ENCODE measurements around the gene KRT7. TPM values are rescaled to one million over a fixed set of nuclear protein-coding genes. Genes with fewer than 3 reads are reported as not detected.
"Not testable (repeated sequence)": the region's sequence is repeated elsewhere in the genome, so short reads cannot be mapped to it uniquely, and the experiment has no call there.

KRT7 gene
- total and polyA plus RNA-seq, 5 experiments from 2014 or later: not detected

DNA sequence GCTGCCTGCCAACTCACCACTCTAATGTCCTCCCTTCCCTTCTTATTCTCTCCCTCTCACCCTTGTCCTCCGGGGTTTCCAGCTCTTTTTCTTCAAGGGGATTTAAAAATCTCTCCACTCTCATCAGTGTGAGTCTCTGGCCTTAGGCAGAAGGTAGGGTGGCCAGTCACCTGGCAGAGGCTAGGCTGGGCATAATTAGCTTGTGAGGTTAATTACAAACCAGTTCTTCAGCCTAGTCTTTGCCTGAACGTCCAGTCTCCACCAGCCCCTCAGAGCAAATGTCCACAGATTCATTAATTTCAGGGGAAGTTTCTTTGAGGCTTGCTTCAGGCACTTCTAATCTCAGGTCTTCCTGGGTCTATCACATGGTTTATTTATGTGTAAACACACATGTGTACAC, 6.7 kb downstream of the KRT7 start:
- Mint-ChIP-seq H3K36me3 (no peaks in the 10 kb centered on the region), H3K27me3 (peaks cover 0 to 26% (median 6%) of the 10 kb centered on the region in 5 donors), H3K4me3 (no peak overlapping the region), H3K4me1 (peaks cover 12 to 15% (median 14%) of the 10 kb centered on the region in 4 donors), H3K27ac (no peak overlapping the region), H3K9me3 (no peaks in the 10 kb centered on the region)
- no peak for DNase-seq
- POLR2A ChIA-PET: no interaction called here
- no peak for ATAC-seq

DNA sequence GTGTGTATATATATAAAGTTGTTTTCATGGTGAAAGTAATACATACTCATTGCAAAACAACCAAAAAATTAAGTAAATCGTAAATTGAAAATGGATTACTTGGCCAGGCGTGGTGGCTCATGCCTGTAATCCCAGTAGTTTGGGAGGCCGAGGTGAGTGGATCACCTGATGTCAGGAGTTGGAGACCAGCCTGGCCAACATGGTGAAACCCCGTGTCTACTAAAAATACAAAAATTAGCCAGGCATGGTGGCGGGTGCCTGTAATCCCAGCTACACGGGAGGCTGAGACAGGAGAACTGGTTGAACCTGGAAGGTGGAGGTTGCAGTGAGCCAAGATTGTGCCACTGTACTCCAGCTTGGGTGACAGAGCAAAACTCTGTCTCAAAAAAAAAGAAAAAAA, 7.2 kb downstream of the KRT7 start:
- Mint-ChIP-seq H3K4me1 (peaks cover 12 to 20% (median 14%) of the 10 kb centered on the region in 4 donors), H3K27me3 (peaks cover 0 to 21% (median 5%) of the 10 kb centered on the region in 5 donors)
- H3K9me3 Mint-ChIP-seq, H3K27ac Mint-ChIP-seq, H3K36me3 Mint-ChIP-seq, POLR2A ChIA-PET, H3K4me3 Mint-ChIP-seq, ATAC-seq, DNase-seq: not testable (repeated sequence)

DNA sequence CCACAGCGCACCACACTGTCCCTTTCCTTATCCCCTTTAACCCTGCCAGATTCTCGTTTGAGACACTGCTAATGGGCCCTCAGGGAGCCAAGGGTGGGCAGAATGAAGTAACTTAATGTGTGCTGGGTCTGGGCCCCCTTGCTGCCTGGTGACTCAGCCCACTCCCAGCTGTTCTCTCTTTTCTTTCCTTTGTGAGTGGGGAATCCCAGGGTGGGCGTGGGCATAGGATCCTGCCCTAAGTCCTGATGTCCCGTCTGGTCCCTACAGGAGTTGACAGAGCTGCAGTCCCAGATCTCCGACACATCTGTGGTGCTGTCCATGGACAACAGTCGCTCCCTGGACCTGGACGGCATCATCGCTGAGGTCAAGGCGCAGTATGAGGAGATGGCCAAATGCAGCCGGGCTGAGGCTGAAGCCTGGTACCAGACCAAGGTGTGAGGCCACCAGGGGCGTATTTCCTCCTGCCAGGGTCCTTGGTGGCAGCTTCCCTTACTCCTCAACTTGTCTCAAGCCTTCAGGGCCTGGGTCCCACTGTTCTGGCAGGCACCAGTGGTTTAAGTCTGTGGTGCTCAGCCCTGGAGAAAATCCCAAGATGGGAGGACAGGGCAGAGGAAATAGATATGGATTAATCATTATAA, 8.3 kb downstream of the KRT7 start:
- no peaks in the 10 kb centered on the region for H3K9me3 Mint-ChIP-seq

DNA sequence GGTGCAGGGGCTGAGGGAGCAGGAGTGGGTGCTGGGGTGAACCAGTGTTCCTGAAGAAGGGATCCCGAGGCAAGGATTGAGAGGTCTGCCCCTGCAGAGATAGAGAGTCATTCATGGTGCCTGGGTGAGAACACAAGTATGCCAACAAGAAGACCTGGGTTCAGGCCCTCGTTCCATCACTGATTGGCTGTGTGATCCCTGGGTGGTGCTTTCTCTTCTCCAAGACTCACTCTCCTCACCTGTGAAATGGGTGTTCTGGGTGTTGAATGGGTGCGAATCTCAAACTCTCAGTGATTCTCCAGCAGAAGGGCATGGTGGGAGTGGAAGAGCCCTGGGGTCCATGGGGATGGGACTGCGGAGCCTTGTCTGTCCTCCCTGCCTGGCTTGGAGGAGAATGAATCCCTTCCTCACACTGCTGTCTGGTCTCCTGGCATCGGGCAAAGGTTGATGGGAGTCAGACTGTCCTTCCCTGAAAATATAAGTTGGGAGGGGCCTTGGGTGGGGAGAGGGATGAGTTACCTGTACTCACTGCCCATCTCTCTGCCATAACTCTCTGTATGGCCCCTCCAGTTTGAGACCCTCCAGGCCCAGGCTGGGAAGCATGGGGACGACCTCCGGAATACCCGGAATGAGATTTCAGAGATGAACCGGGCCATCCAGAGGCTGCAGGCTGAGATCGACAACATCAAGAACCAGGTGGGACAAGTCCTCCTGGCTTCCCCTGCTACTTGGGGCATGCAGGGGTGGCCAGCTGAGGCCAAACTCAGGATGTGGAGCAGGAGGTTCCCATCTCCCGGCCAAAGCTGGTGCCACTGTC, 9.6 kb downstream of the KRT7 start:
- H3K27ac Mint-ChIP-seq: peak overlapping the region in 2 of 10 donors; percentile 25 to 26
- DNase-seq (no peak), ATAC-seq (no peak)
- H3K27me3 Mint-ChIP-seq: peaks cover 0 to 30% (median 7%) of the 10 kb centered on the region in 5 donors
- H3K36me3 Mint-ChIP-seq: no peaks in the 10 kb centered on the region
- peaks cover 12 to 20% (median 13%) of the 10 kb centered on the region in 4 donors for H3K4me1 Mint-ChIP-seq
- POLR2A ChIA-PET: no interaction called here
- no peak overlapping the region for H3K4me3 Mint-ChIP-seq
- H3K9me3 Mint-ChIP-seq: no peaks in the 10 kb centered on the region

More for the DNA sequence above, 8.3 kb downstream of the KRT7 start:
- Mint-ChIP-seq H3K27ac (no peak overlapping the region), H3K4me1 (peaks cover 12 to 20% (median 13%) of the 10 kb centered on the region in 4 donors), H3K4me3 (no peak overlapping the region), H3K27me3 (peaks cover 0 to 18% (median 2%) of the 10 kb centered on the region in 5 donors), H3K36me3 (no peaks in the 10 kb centered on the region)
- DNase-seq (no peak), ATAC-seq (no peak)
- POLR2A ChIA-PET: no interaction called here

DNA sequence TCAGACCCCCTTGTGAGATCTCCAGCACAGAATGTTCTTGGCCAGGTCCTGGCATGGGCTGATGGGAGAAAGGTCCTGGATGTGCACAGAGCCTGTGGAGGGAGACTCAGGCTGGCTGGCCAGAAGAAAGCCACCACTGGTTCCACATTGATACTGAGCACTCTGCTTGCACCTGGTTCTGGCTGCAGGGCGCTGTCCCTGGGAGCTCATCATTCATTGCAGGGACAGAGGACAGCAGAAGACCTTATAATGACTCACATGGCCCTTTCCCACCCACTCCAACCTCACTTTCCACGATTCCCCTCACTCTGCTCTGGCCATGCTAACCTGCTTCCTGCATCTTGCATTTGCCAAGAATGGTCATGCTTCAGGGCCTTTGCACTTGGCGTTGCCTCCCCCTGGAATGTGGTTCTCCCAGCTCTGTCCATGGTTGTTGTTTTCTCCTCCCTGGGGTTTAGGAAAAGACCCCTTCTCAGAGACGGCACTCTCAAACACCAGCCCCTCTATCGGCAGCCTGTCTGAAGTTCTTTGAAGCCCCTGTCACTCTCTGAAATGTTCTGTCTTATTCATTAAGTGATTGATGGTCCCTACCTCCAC, 10.3 kb downstream of the KRT7 start:
- peaks cover 12 to 20% (median 13%) of the 10 kb centered on the region in 4 donors for H3K4me1 Mint-ChIP-seq
- no peaks in the 10 kb centered on the region for H3K9me3 Mint-ChIP-seq

DNA sequence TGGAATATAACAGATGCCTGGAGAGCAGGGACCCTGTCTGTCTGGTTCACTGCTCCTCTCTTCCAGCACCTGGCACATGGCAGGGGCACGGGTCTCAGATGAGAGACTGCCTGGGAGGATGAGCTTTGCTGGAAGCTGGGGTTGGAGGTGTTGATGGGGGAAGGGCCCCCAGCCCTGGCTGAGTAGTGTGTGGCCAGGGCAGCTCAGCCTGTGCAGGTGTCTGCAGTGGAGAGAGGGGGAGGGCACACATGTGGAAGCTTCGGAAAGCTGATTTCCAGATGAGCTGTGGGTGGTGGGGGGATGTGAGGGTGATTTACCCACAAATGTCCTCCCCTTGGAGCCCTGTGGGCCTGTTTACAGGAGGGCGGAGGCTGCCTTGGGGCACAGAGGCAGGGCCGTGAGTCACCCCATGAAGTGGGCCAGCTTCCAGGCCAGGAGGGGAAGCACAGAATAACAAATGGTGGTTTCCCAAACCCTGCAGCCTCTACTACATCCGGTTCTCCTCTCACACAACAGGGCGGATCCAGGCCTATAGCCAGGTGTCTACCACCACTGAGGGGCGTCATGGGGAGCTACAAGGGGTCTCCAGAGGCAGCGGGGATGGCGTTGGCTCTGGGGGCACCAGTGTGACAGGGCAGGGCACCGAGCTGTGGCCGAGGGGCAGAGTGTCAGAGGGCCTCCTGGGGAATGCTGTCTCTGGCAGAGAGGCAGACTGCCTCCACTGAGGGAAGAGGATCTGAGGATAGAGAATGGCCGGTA, 11.0 kb downstream of the KRT7 start:
- POLR2A ChIA-PET: no interaction called here
- H3K4me3 Mint-ChIP-seq: peak overlapping the region in 4 of 10 donors; percentile 33 to 65 (median 40)
- ATAC-seq (peak; percentile 97 to 98), DNase-seq (peak in 8 of 10 donors; percentile 16 to 80 (median 32))
- peak overlapping the region in 7 of 10 donors; percentile 34 to 92 (median 69) for H3K27ac Mint-ChIP-seq
- peaks cover 0 to 38% (median 19%) of the 10 kb centered on the region in 5 donors for H3K27me3 Mint-ChIP-seq
- H3K9me3 Mint-ChIP-seq: no peaks in the 10 kb centered on the region
- H3K4me1 Mint-ChIP-seq: peaks cover 11 to 20% (median 13%) of the 10 kb centered on the region in 4 donors
- no peaks in the 10 kb centered on the region for H3K36me3 Mint-ChIP-seq

More for the DNA sequence above, 10.3 kb downstream of the KRT7 start:
- DNase-seq (no peak), ATAC-seq (no peak)
- Mint-ChIP-seq H3K4me3 (peak overlapping the region in 3 of 10 donors; percentile 33 to 65 (median 45)), H3K27ac (peak overlapping the region in 6 of 10 donors; percentile 7 to 92 (median 72)), H3K27me3 (peaks cover 0 to 37% (median 13%) of the 10 kb centered on the region in 5 donors), H3K36me3 (no peaks in the 10 kb centered on the region)
- POLR2A ChIA-PET: no interaction called here

DNA sequence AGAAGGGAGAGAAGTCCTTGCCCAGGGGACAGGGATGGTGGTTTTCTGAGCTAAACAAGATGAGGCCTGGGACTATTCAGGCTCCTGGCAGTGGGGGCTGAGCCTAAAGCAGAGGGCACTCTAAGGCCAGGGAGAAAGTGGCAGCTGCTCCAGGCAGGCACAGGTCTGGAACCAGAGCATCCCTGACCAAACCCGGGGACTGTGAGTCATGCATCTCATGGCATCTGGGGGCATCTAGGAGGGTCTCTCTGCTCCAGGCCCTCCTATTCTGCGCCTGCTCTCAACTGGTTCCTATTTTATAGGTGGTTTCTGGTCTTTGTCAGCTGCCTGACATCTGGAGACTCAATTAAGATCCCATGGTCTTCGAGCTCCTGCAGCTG, 11.6 kb downstream of the KRT7 start:
- Mint-ChIP-seq H3K4me3 (peak overlapping the region in 1 of 10 donors; percentile 65), H3K27ac (peak overlapping the region in 7 of 10 donors; percentile 22 to 92 (median 69)), H3K4me1 (peaks cover 14 to 21% (median 16%) of the 10 kb centered on the region in 4 donors), H3K27me3 (peaks cover 4 to 38% (median 24%) of the 10 kb centered on the region in 5 donors), H3K9me3 (no peaks in the 10 kb centered on the region), H3K36me3 (no peaks in the 10 kb centered on the region)
- POLR2A ChIA-PET: no interaction called here
- ATAC-seq (no peak), DNase-seq (no peak)

DNA sequence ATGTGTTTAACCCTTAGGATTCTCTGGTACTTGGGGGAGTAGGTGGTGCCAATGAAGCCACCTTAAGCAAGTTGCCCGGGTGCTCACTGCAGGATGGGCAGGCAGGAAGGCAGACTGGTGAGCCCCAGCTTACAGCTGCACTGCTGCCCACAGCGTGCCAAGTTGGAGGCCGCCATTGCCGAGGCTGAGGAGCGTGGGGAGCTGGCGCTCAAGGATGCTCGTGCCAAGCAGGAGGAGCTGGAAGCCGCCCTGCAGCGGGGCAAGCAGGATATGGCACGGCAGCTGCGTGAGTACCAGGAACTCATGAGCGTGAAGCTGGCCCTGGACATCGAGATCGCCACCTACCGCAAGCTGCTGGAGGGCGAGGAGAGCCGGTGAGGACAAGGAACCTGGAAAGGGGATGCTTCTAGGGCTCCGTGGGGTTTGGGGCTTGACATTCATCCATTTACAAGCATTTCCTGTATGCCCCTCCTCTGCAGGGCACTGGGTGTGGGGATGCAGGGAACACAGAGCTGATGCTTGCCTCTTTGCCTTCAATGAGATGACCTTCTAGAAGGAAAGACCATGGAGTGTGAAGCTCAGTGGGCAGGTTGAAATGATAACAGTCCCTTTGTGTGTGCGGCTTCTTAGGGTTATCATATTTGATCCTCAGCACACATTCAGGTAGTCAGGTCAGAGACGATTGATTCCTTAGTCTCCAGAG, 12.4 kb downstream of the KRT7 start:
- DNase-seq: no peak
- POLR2A ChIA-PET: no interaction called here

DNA sequence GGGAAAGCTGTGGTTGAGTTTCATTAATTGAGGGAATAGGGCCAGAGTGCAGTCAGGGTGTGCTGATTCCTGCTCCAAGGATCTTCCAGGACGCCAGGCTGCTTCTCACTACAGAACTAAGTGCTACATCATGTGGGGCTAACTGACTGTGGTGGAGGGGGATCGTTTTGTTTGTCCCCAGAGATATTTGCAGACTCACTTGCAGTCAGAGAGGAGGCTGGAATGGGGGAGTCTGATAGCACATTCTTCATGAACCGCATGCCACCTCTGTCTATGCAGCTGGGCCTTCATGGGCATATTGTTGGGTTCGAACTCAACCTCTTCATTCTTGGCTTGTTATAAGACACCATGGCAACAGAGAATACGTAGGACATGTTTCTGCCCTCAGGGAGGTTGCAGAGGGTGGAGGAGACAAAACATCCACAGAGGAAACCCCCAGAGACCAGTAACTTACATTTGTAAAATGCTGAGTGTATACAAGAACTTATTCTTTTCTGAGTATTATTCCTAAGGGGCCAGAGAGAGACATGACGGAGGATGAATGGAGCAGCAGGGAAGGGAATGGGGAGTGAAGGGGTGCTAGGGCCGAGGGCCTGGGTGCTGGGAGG, 13.0 kb downstream of the KRT7 start:
- no peak for DNase-seq
- H3K27me3 Mint-ChIP-seq: peaks cover 10 to 51% (median 32%) of the 10 kb centered on the region in 5 donors
- H3K27ac Mint-ChIP-seq: peak overlapping the region in 4 of 10 donors; percentile 15 to 73 (median 54)
- no peak for ATAC-seq
- POLR2A ChIA-PET: no interaction called here
- peaks cover 19 to 27% (median 21%) of the 10 kb centered on the region in 4 donors for H3K4me1 Mint-ChIP-seq
- no peaks in the 10 kb centered on the region for H3K36me3 Mint-ChIP-seq
- no peak overlapping the region for H3K4me3 Mint-ChIP-seq
- H3K9me3 Mint-ChIP-seq: no peaks in the 10 kb centered on the region

More for the DNA sequence above, 12.4 kb downstream of the KRT7 start:
- Mint-ChIP-seq H3K9me3 (no peaks in the 10 kb centered on the region), H3K27ac (peak overlapping the region in 2 of 10 donors; percentile 39 to 50), H3K36me3 (no peaks in the 10 kb centered on the region), H3K4me3 (no peak overlapping the region), H3K27me3 (peaks cover 8 to 45% (median 29%) of the 10 kb centered on the region in 5 donors), H3K4me1 (peaks cover 19 to 26% (median 21%) of the 10 kb centered on the region in 4 donors)
- ATAC-seq: no peak

DNA sequence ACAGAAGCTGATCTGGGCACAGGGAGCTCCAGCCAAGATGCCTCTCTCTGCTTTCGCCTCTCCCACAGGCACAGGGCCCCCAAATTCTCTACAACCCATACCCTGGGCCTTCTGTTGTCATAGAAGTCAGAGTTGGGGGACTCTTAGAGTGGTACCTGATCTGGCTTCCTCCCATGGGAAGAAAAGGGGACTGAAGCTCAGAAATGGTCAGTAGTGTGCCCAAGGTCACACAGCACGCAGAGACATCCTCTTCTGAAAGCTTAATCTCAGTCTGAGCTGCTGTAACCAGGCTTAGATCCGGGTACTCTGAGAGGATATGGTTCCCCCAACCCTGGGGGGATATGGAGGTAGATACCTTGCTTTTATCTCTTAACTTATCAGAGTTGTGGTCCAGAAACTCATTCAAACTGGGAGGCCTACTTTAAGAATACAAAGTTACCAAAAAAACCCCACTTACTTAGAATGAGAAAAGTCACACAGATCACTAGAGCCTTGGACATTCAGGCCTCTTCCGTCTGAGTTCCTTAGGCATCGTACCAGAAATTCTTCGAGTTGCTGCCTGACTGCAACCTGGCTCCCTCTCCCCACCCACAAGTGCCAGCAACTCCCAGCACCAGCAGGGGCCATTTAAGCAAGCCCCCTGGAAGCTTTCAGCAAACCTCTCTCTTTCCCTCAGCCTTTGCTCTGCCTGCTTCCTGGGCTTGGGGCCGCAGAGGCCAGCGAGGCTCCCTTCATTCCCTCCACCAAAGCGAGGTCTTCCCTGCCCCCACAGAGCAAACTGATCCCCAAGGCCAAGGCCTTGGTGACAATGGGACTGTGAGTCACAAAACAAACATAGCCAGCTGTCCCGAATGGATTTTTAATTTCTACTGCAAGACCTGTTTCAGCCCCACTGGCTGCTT, 13.9 kb downstream of the KRT7 start:
- no peak for DNase-seq
- peaks cover 20 to 35% (median 28%) of the 10 kb centered on the region in 4 donors for H3K4me1 Mint-ChIP-seq
- H3K4me3 Mint-ChIP-seq: no peak overlapping the region
- no peak for ATAC-seq
- peaks cover 10 to 51% (median 32%) of the 10 kb centered on the region in 5 donors for H3K27me3 Mint-ChIP-seq
- no peaks in the 10 kb centered on the region for H3K9me3 Mint-ChIP-seq
- H3K27ac Mint-ChIP-seq: peak overlapping the region in 4 of 10 donors; percentile 18 to 55 (median 40)
- POLR2A ChIA-PET: no interaction called here
- H3K36me3 Mint-ChIP-seq: no peaks in the 10 kb centered on the region

Data from naive thymus-derived CD8-positive, alpha-beta T cell (primary cell).